Skin epidermis (tissue), 12 donors: Measurements from ENCODE around the gene C12orf50.
"Not testable (repeated sequence)": the region's sequence is repeated elsewhere in the genome, so short reads cannot be mapped to it uniquely, and the experiment has no call there.

Source experiments
- H3K27ac ChIP-seq, 21 experiments: fragments of 200-600 bp; sonication (generic) in 11 of 21; one replicate each; pipeline ENCODE4 v1.5.0; 2020; ENCODE audit warnings: mild to moderate bottlenecking in 3 of 21, inconsistent platforms in 2 of 21, moderate library complexity in 2 of 21
- H3K4me3 ChIP-seq, 7 experiments: fragments of 200-600 bp; sonication (generic) in 2 of 7; one replicate each; pipeline ENCODE4 v1.5.0; 2020; ENCODE audit warnings: inconsistent platforms in 2 of 7, mild to moderate bottlenecking in 2 of 7, moderate library complexity in 1 of 7

C12orf50 gene, protein sequence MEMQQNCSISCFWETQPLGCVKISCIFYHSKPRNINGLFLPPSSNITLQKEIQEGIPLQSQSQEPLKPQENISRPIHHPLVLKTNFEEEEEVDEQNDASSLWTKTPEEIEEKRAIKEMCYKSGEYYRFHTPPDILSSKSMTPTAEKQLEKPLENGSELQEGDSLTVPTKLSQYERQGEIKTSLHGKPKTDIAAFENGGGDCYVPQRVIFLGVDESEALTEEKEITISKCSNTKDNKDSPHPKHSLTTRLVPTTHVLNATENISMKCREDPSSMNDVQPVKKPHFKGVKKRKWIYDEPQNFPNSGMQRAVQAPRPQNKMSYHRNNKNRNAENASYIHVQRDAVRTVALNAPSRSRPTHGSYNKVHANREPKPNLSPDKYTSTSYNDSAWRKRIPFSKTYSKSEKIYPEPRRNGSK

DNA sequence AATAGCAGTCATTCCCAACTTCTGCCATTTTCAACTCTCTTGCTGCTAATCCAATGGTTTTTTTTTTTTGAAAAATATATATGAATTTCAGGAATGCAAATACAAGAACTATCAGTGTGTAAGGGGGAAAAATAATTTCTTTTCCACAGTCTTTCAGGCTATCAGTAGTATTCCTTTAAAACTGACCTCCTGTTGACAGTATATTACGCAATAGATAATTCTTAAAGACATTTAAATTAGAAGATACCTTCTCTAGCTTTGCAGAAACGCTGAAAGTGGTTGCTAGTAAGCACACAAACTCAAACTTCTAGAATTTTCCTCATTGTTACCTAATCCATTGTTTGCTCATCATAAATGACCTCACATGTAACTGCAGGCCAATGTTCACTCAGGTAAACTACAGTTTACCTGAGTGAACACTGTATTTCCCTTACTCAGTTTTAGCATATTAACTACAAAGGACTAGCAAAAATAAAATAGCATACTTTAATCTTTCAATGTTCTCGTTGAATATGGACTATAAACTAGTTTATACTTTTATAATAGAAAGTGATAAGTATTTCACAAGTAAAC, at the start of gene C12orf50:
Gene C12orf50 (minus strand): TSS at position 309 of the 573 bp plus-strand sequence. CDS start 2,439 bp downstream, outside the sequence.
- Histone ChIP-seq H3K27ac (no peak within 1 kb of the TSS), H3K4me3 (no peak within 1 kb of the TSS)

DNA sequence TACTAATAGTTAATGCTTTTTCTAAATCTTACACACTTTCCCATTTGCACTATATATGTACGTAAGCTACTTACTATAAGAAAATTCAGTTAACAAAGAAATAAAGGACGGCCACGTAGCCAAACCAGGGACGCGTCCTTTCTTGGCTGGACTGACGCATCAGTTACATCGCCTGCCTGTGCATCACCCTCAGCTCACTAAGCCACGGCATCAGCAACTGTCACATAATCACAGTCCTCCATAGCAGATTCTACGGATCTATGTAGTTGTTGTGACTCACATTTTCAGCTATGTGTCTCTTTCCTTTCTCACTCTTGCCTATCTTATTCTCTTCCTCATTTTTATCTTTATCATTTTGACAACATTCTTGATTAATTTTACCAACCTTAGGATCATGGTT, 38.1 kb upstream of the C12orf50 start:
- H3K4me3 ChIP-seq = no peak overlapping the region
- H3K27ac ChIP-seq = no peak overlapping the region

DNA sequence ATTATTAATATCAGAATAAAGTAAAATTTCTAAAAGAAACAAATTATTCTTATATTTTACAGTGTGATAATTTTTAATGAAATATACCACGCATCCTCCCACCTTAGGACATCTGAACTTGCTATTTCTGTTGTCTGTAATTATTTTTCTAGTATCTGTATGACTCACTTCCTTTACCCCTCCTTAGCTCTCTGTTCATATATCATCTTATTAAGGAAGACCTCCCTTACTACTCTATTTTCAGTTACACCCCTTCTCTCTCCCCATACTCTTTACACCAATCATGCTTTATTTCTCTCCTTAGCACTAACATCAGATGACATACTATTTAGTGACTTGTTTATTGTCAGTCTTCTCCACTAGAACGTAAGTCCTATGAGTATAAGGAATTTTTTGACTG, 34.2 kb upstream of the C12orf50 start:
- no peak overlapping the region for H3K4me3 ChIP-seq
- no peak overlapping the region for H3K27ac ChIP-seq

DNA sequence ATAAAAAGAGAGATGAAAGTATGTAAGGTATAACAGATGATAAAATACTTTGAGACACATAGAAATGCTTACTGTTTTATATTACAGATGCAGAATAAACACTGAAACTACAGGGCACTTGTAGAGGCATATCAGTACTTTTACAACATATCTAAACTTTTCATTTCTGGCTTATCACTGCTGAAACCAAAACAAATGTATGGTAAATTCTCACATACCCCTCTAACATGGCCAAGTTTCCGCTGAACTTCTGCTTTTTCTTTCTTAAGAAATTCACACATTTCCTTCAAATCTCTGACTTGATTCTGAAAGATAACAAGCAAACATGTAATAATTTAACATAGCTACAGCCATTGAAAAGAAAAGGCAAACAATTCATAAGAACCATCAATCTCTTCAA, 33.3 kb upstream of the C12orf50 start:
- Histone ChIP-seq H3K27ac (no peak overlapping the region), H3K4me3 (no peak overlapping the region)

DNA sequence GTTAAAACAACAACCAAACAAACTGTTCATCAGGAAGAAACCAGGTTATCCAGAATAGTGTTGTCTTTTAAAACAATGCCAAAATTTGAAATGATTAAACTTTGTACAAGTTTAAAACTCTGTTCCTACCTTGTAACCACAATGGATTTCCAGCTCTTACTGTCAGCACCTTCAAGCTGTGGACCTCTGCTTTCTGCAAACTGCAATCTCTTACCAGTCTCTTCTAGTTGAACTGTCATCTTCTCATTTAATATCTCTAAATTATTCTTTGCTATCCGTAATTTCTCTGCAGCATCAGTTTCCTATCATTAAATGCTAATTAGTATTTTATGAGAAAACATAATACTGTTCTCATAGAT, 29.5 kb upstream of the C12orf50 start:
- H3K4me3 ChIP-seq = no peak overlapping the region

DNA sequence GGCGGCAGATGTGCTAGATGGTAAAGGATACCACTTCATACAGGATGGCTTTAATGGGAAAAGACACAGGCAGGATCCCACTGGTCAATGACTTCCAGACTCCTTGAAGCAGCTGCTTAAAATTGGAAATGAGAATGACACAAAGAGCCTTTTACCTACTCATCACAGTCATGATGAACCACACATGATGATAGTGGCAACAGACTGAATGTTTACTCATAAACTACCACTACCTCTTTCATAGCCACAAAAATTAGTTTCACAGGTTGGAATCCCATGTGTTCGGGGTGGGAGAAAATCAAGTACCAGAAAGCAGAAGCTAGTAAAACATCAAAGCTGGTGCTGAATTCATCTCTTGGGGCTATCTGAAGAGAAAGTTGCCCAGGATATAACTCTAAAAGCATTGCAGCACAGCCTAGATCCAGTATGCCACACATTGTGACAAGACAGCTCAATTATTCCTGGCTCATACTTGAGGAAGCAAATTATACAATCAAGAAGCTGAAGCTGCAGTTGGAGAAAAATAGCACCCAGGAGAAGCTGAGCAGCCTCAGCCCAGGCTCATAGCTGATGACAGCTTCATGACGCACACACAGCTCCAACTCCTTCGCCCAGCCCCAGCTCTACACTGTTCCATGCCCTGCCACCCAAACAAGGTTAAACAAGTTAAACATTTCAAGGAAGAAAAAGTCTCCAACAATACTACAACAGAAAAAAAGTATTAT, 29.0 kb upstream of the C12orf50 start:
- Histone ChIP-seq H3K4me3 (no peak overlapping the region), H3K27ac (no peak overlapping the region)

More for the DNA sequence above, 29.5 kb upstream of the C12orf50 start:
- H3K27ac ChIP-seq = no peak overlapping the region

DNA sequence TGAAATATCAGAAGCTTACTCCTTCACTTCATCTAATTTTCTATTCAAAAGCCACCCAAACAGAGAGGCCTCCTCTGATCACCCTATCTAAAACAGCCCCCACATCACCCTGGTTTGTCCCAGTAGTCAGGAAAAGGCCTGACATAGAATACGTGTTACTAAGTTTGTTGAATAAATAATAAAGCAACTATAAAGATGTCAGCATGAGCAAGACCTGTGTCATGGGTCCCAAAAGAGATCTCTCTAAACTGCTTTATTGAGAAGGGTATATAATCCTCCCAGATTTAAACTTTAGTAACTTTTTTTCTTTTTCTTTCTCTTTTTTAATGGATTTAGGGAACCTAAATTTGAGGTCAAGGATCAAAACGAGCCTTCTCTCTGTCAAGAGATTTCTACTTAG, 27.4 kb upstream of the C12orf50 start:
- Histone ChIP-seq H3K4me3 (no peak overlapping the region), H3K27ac (no peak overlapping the region)

DNA sequence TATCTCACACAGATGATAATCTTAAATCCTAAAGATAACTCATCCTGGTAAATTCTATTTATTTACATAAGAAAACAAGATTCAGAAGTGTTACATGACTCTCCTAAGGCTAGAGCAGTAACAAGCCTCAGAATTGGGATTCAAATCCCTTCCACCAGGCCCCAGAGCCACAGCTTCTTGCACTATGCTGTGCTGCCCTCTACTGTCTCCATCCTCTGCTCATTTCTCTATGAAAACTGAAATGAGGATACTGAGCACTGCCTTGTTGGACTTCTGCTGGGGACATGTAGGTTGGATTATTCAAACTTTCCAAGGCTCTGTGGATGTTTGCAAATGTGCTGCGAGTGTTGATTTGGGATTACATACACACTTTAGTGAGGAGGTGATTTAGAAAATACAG, 23.5 kb upstream of the C12orf50 start:
- H3K27ac ChIP-seq = no peak overlapping the region
- no peak overlapping the region for H3K4me3 ChIP-seq

DNA sequence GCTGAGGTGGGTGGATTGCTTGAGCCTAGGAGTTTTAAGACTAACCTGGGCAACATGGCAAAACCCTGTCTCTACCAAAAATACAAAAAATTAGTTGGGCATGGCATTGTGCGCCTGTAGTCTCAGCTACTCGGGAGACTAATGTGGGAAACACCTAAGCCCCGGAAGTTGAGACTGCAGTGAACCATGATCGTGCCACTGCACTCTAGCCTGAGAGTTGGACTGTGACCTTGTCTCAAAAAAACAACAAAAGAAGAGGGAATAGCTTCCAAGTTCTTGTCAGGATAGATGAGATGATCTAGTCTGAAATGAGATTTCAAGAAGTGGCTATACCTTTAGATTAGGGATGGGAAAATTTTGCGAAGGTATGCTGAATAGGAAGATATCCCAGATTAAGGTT, 14.8 kb upstream of the C12orf50 start:
- Histone ChIP-seq H3K4me3 (no peak overlapping the region), H3K27ac (no peak overlapping the region)

DNA sequence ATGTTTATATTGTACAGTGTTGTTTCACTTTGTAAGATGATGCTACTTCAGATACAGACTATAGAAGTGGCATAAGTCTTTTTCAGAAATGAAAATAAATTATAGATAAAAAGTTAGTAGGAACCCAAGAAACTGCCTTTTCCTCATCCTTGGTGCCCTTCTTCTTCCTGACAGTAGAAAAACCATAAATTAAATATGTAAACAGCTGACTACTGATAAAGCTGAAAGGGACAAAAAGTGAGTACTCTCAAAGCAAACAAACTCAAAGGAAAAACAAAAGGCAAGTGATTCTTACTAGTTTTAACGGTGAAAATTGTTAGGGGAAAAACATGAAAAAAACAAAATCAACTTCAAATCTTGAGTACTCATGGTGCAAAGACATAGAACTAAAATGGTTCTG, 8.6 kb upstream of the C12orf50 start:
- no peak overlapping the region for H3K27ac ChIP-seq
- no peak overlapping the region for H3K4me3 ChIP-seq

DNA sequence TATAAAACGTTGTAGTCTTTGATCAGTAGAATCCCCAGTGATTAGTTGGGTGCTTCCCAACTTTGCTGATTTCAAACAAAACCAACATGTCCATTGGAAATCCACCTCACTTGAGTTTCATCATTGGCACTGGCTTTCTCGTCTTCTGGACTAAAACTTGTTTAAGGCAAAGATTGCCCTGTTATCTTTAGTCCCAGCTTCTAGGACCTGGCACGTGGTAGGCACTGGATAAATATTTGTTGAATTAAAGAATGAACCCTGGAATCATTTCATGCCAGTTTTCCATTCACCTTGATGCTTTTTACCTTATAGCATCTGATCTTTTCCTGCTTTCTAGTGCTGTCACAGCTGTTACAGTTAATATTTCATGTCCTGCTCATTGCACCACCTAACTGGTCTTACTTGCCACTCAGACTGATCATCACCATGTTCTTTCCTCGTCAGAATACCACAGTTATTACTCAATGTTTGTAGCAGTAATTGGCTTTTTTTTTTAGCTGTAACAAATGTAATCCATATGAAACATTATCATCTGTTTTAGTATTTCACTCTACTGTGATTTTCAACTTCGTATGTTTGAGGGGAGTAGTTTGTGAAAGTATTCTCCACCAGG, 7.3 kb upstream of the C12orf50 start:
- peak overlapping the region in 11 of 21 experiments; percentile 10 to 89 (median 81) for H3K27ac ChIP-seq
- H3K4me3 ChIP-seq = peak overlapping the region; percentile 54 to 88 (median 75)

DNA sequence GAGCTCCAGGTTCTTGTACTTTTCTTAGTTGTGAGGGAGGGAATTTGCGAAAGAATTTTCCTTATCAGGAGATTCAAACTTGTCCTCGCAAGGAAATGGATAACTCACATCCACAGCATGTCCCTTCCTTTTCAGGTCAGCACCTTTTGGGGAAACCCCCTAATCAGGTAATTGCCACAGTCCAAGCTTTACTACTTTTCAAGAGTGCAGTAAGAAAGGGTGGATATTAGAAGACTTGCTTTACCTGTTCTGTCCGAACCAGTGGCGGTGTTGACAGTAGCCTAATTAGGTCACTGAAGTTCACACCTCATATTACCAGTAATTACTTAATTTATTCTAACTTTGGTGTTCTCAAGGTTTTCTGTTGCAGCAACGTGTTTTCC, 6.7 kb upstream of the C12orf50 start:
- Histone ChIP-seq H3K27ac (peak overlapping the region in 20 of 21 experiments; percentile 58 to 89 (median 82)), H3K4me3 (peak overlapping the region; percentile 54 to 88 (median 75))

DNA sequence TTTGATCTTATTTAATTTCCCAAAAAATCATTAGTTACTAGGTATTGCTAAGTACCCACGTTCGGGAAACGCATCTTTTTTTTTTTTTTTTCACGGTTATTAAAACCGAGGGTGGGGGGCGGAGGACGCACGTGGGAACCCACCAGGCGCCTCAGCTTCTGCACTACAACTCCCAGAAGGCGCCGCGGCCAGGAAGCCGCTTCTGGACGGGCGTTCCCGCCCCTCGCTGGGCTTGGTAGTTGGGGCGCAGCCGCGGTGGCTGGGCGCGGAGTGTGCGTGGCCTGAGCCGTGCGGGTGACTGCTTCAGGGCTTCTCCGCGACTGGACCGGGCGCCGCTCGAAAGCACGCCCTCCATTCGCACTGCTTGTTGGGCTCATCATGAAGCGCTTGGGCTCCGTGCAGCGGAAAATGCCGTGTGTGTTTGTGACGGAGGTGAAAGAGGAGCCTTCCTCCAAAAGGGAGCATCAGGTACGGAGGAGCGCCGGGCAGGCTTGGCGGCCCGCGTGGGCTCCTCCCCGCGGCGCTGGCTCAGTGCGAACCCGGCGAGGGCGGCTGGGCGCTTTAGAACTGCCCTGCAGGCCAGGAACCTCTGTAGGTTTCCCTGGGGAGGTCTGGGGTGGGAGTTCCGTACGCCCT, 6.2 kb upstream of the C12orf50 start:
- Histone ChIP-seq H3K27ac (peak overlapping the region in 20 of 21 experiments; percentile 58 to 89 (median 82)), H3K4me3 (peak overlapping the region; percentile 54 to 88 (median 75))

DNA sequence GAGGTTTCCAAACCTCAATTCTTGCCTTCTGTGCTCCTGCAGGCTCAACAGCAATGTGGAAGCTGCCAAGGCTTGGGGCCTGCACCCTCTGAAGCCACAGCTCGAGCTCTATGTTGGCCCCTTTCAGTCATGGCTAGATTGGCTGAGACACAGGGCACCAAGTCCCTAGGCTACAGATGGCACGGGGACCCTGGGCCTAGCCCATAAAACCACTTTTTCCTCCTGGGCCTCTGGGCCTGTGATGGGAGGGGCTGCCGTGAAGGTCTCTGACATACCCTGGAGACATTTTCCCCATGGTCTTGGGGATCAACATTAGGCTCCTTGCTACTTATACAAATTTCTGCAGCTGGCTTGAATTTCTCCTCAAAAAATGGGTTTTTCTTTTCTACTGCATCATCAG, 2.0 kb upstream of the C12orf50 start:
- not testable (repeated sequence) for H3K27ac ChIP-seq, H3K4me3 ChIP-seq

DNA sequence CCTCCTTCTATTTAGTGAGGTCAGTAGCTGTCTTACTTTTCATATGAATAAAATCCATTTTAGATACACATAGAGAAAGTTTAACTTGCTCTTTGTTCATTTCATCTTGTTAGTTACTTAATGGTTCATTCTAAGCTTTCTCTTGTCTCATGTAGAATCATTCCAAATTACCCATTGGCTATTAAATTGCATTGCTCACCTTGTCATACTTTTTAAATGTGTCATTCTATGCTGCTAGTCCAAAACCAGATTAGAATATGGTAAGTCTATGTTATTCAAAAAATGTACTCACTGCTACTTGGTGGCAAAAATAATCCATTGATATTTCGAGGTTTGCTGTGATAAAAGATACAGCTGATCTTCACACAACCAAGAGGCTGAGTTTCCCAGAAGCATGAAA, 3.0 kb downstream of the C12orf50 start:
- Histone ChIP-seq H3K4me3 (no peak overlapping the region), H3K27ac (no peak overlapping the region)

DNA sequence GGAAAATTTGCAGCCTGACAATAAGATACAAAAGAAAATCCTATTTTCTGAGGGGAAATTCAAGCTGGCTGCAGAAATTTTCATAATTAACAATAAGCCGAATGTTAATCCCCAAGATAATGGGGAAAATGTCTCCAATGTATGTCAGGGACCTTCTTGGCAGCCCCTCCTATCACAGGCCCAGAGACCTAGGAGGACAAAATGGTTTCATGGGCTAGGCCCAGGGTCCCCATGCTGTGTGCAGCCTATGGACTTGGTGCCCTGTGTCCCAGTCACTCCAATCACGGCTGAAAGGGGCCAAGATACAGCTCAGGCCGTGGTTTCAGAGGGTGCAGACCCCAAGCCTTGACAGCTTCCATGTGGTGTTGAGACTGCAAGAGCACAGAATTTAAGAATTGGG, 11.2 kb downstream of the C12orf50 start:
- Histone ChIP-seq H3K4me3 (no peak overlapping the region), H3K27ac (no peak overlapping the region)

DNA sequence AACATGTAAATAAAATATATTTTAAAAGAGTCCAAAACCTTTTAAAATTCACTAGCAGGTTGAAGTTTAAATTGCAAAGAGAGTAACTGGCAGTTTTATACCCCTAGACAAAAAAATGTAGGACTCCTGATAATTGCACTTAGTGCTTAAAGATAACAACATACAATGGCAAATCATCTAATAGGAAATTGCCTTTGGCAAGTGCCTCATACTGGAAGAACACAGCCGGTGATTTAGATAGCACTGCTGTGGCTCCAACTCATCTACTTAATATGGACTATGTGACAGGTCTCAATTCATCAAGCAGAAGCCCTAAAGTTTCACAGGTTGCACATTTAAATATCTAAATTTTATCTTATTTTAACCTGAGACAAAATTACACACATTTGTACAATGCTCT, 13.4 kb downstream of the C12orf50 start:
- Histone ChIP-seq H3K4me3 (no peak overlapping the region), H3K27ac (no peak overlapping the region)

DNA sequence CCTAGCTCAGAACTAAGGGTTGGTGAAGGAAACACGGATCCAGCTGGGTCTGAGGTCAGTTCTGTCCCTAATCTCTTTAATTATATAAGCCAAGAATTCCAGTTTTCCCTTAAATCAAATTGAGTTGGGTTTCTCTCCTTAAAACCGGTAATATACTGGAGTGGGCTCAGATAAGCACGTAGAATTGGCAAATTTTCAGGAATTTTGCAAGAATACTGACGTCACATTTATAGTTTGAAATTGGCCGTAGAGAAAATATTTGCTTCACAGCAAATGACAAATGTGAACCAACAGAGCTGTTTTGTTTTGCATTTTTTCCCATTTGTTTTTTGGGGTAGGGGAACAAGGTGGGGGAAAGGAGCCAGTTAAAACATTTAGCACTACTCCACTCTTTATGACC, 17.4 kb downstream of the C12orf50 start:
- Histone ChIP-seq H3K4me3 (no peak overlapping the region), H3K27ac (no peak overlapping the region)

DNA sequence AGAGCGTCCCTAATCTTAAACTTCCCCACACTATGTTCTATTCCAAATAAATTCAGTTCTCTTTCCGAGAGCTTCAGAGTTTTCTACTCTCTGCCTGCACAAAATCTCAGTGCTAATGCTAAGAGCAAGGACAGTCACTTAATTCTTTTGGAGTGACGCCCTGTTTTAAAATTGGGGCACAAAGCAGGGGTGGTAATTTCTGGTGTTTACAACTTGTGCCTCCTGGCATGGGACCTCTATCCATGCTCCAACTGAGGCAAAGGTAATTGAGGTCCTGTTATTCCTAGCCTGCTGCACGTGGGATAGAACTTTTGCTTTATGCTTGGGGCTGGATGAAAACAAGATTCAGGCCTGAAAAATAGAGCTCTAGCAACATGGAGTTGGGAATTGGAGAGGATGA, 22.9 kb downstream of the C12orf50 start:
- Histone ChIP-seq H3K4me3 (no peak overlapping the region), H3K27ac (no peak overlapping the region)

DNA sequence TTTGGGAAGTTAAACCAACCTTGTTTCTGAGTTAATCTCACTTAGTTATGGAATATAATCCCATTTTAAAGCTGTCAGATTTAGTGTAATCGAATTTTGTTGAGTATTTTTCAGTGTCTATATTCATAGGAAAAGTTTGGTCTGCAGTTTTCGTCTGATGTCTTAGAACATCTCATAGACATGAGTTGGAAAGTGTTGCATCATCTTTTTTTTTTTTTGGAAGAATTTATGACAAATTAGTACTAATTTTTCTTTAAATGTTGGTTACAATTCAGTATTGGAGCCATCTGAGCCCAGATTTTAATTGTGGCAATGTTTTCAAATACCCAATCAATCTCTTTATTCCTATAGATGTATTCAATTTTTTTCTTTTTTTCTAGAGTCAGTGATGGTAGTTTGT, 27.9 kb downstream of the C12orf50 start:
- Histone ChIP-seq H3K4me3 (no peak overlapping the region), H3K27ac (no peak overlapping the region)
